CD4-positive, alpha-beta T cell (primary cell): ENCODE data around the gene TNS3. TPM values are rescaled to one million over a fixed set of nuclear protein-coding genes. Genes with fewer than 3 reads are reported as not detected.

ENCODE experiments used
- ATAC-seq: fragments of 200-7000 bp; cut with Tn5 transposase; one replicate; pipeline ENCODE4 v1.10.0; 2022; ENCODE audit warnings: mild to moderate bottlenecking; ENCODE audit not compliant: poor library complexity
- CTCF ChIA-PET: fragments of 350-600 bp; sonication (Branson Sonifier 250); formaldehyde crosslinking; loops from one replicate; lab custom pipeline; 2021; ENCODE audit warnings: antibody characterized with exemption, inconsistent platforms; lab: Charles Lee
- POLR2A ChIA-PET: fragments of 350-600 bp; sonication (Branson Sonifier 250); formaldehyde crosslinking; loops from one replicate; lab custom pipeline; 2021; ENCODE audit warnings: antibody characterized with exemption, inconsistent platforms; lab: Charles Lee
- DNase-seq, 14 experiments: peaks; one replicate each; pipeline ENCODE4 v3.0.0-alpha.2; 2013 to 2020; ENCODE audit warnings: mixed read lengths in 2 of 14
- H3K27ac ChIP-seq, 2 donors: one replicate each; pipeline versions ENCODE4 v1.5.1 to v1.7.0; 2013; ENCODE audit warnings: low read length in 2 of 2, low read depth in 1 of 2, mild to moderate bottlenecking in 1 of 2
- H3K27me3 ChIP-seq, 2 experiments: 1 replicate in 1 of 2; 2 replicates in 1 of 2; pipeline versions ENCODE4 v1.6.1 to v1.7.0; 2013; ENCODE audit warnings: low read length in 2 of 2, control low read depth in 1 of 2, mild to moderate bottlenecking in 1 of 2, moderate library complexity in 1 of 2; ENCODE audit not compliant: insufficient read depth in 2 of 2, control insufficient read depth in 1 of 2
- H3K36me3 ChIP-seq: one replicate; pipeline ENCODE4 v1.6.1; 2013; ENCODE audit warnings: low read length, control low read depth; ENCODE audit not compliant: insufficient read depth
- H3K4me1 ChIP-seq: one replicate; pipeline ENCODE4 v1.6.1; 2013; ENCODE audit warnings: low read length, control low read depth; ENCODE audit not compliant: insufficient read depth
- H3K4me3 ChIP-seq: one replicate; pipeline ENCODE4 v1.5.1; 2013; ENCODE audit warnings: mild to moderate bottlenecking, low read length, moderate library complexity
- H3K9me3 ChIP-seq, 2 experiments: 1 replicate in 1 of 2; 2 replicates in 1 of 2; pipeline versions ENCODE4 v1.6.1 to v1.7.0; 2013; ENCODE audit warnings: low read length in 2 of 2, mild to moderate bottlenecking in 2 of 2, control low read depth in 1 of 2, moderate library complexity in 1 of 2; ENCODE audit not compliant: control insufficient read depth in 1 of 2, insufficient read depth in 1 of 2
- H3K27ac Mint-ChIP-seq: one replicate; pipeline ENCODE4 v1.8.0; 2020; ENCODE audit warnings: mixed read lengths
- H3K27me3 Mint-ChIP-seq: one replicate; pipeline ENCODE4 v1.8.0; 2021; ENCODE audit warnings: mixed read lengths
- H3K36me3 Mint-ChIP-seq: one replicate; pipeline ENCODE4 v1.8.0; 2021; ENCODE audit warnings: low read depth, mixed read lengths
- H3K4me1 Mint-ChIP-seq: one replicate; pipeline ENCODE4 v1.8.0; 2021; ENCODE audit warnings: low read depth, mixed read lengths
- H3K4me3 Mint-ChIP-seq: one replicate; pipeline ENCODE4 v1.8.0; 2020; ENCODE audit warnings: mild to moderate bottlenecking, mixed read lengths
- H3K9me3 Mint-ChIP-seq: one replicate; pipeline ENCODE4 v1.8.0; 2020; ENCODE audit warnings: mixed read lengths
- intact Hi-C, 2 experiments: fragments of 100-400 bp; cut with DNase I in 1 of 2; cut with micrococcal nuclease in 1 of 2; formaldehyde crosslinking; loops; one replicate each; pipeline versions ENCODE4 v1.15.1 to v1.9.0; 2023 to 2025; cut with DNase I, micrococcal nuclease
- total RNA-seq, 174 experiments: library from RNA in 2 of 174; stranded (reverse) in 2 of 174; gene quantifications; one replicate each; pipeline ENCODE4 v1.2.3 and lab custom pipeline; 2021 to 2026
- TF ChIP-seq, protein P1 (sequence below): fragments of 200-600 bp; IDR thresholded peaks from one replicate; pipeline ENCODE4 v1.8.0; 2022; ENCODE audit warnings: antibody characterized with exemption, mild to moderate bottlenecking

The TNS3 gene
- total RNA-seq, 2 experiments from 2014 or later: 0.16 to 0.47 TPM

- no peaks in the 10 kb centered on the region for H3K9me3 Mint-ChIP-seq
- no peak overlapping the region for H3K27ac ChIP-seq
- POLR2A ChIA-PET: no interaction called here
- DNase-seq (no peak), ATAC-seq (no peak)
- no peaks in the 10 kb centered on the region for H3K36me3 ChIP-seq
- H3K9me3 ChIP-seq: peaks cover 0 to 36% of the 10 kb centered on the region in 2 experiments
- no peaks in the 10 kb centered on the region for H3K4me1 Mint-ChIP-seq
- H3K4me3 Mint-ChIP-seq: no peak overlapping the region
- no peaks in the 10 kb centered on the region for H3K27me3 ChIP-seq
- no peaks in the 10 kb centered on the region for H3K27me3 Mint-ChIP-seq
- H3K27ac Mint-ChIP-seq: no peak overlapping the region
- intact Hi-C loops: no loop called here
- no peaks in the 10 kb centered on the region for H3K36me3 Mint-ChIP-seq
- CTCF ChIA-PET: no interaction called here
- H3K4me1 ChIP-seq: no peaks in the 10 kb centered on the region
- TF ChIP-seq, protein P1, sequence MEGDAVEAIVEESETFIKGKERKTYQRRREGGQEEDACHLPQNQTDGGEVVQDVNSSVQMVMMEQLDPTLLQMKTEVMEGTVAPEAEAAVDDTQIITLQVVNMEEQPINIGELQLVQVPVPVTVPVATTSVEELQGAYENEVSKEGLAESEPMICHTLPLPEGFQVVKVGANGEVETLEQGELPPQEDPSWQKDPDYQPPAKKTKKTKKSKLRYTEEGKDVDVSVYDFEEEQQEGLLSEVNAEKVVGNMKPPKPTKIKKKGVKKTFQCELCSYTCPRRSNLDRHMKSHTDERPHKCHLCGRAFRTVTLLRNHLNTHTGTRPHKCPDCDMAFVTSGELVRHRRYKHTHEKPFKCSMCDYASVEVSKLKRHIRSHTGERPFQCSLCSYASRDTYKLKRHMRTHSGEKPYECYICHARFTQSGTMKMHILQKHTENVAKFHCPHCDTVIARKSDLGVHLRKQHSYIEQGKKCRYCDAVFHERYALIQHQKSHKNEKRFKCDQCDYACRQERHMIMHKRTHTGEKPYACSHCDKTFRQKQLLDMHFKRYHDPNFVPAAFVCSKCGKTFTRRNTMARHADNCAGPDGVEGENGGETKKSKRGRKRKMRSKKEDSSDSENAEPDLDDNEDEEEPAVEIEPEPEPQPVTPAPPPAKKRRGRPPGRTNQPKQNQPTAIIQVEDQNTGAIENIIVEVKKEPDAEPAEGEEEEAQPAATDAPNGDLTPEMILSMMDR: no peak
- no peak overlapping the region for H3K4me3 ChIP-seq
Measured at GRCh38 chr7:47301105-47301477, 280.8 kb downstream of the TNS3 start.

DNA sequence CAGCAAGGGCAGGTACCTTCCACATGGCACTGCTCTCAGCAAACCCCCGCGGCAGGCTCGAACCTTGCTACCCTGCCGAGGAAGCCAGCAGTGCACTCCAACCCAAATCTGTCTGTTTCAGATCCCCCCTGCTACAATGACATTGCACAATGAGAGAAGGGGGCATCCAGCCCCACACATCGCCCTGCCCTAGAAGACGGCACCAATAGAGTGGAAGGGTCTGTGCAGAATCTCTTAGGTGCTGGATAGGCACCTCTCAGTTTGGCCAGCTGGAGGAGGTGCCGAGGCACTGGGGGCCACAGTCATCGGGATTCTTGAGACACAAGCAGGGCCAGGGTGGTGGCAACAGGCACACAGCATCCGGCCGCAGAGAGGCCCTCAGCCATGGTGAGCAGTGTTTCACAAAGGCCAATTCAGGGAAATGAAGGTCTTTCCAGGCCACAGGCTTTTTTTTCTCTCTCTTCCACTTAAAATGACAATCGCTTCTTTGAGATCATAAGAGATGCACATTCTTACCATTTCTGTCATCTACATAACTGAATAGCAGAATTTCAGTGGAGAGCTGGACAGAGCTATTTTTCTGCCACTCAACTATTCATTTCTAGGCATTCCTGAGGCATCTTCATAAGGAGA, 281.3 kb downstream of the TNS3 start:
- Mint-ChIP-seq H3K9me3 (no peaks in the 10 kb centered on the region), H3K36me3 (no peaks in the 10 kb centered on the region), H3K4me3 (no peak overlapping the region), H3K4me1 (no peaks in the 10 kb centered on the region), H3K27ac (no peak overlapping the region), H3K27me3 (no peaks in the 10 kb centered on the region)
- DNase-seq (no peak), ATAC-seq (no peak)
- ChIA-PET CTCF (no interaction called here), POLR2A (no interaction called here)
- Histone ChIP-seq H3K4me1 (no peaks in the 10 kb centered on the region), H3K27me3 (no peaks in the 10 kb centered on the region), H3K27ac (no peak overlapping the region), H3K9me3 (peaks cover 0 to 36% of the 10 kb centered on the region in 2 experiments), H3K36me3 (no peaks in the 10 kb centered on the region), H3K4me3 (no peak overlapping the region)
- intact Hi-C loops: no loop called here
- TF ChIP-seq, protein P1: no peak

- Histone ChIP-seq H3K27me3 (no peaks in the 10 kb centered on the region), H3K36me3 (no peaks in the 10 kb centered on the region), H3K4me1 (no peaks in the 10 kb centered on the region), H3K4me3 (no peak overlapping the region), H3K27ac (no peak overlapping the region), H3K9me3 (peaks cover 0 to 26% of the 10 kb centered on the region in 2 experiments)
- TF ChIP-seq, protein P1: no peak
- H3K27ac Mint-ChIP-seq: no peak overlapping the region
- DNase-seq (no peak), ATAC-seq (no peak)
- H3K4me3 Mint-ChIP-seq: no peak overlapping the region
- intact Hi-C loops: no loop called here
- CTCF ChIA-PET: no interaction called here
- no peaks in the 10 kb centered on the region for H3K4me1 Mint-ChIP-seq
- H3K36me3 Mint-ChIP-seq: no peaks in the 10 kb centered on the region
- H3K9me3 Mint-ChIP-seq: no peaks in the 10 kb centered on the region
- H3K27me3 Mint-ChIP-seq: no peaks in the 10 kb centered on the region
- POLR2A ChIA-PET: no interaction called here
Measured at GRCh38 chr7:47299496-47299895, 282.4 kb downstream of the TNS3 start.
